GM19467 (cell line): ENCODE data around the gene ACLY.
"Not testable (repeated sequence)": the region's sequence is repeated elsewhere in the genome, so short reads cannot be mapped to it uniquely, and the experiment has no call there.

Source experiments
- ATAC-seq: cut with Tn5 transposase; IDR thresholded peaks from one replicate; pipeline ENCODE4 v1.9.1; 2021; ENCODE audit warnings: mild to moderate bottlenecking, moderate library complexity; ENCODE audit not compliant: unreplicated experiment

The ACLY gene

GRCh38 chr17:41874293-41874670, 44.5 kb downstream of the ACLY start:
- ATAC-seq: not testable (repeated sequence)

DNA sequence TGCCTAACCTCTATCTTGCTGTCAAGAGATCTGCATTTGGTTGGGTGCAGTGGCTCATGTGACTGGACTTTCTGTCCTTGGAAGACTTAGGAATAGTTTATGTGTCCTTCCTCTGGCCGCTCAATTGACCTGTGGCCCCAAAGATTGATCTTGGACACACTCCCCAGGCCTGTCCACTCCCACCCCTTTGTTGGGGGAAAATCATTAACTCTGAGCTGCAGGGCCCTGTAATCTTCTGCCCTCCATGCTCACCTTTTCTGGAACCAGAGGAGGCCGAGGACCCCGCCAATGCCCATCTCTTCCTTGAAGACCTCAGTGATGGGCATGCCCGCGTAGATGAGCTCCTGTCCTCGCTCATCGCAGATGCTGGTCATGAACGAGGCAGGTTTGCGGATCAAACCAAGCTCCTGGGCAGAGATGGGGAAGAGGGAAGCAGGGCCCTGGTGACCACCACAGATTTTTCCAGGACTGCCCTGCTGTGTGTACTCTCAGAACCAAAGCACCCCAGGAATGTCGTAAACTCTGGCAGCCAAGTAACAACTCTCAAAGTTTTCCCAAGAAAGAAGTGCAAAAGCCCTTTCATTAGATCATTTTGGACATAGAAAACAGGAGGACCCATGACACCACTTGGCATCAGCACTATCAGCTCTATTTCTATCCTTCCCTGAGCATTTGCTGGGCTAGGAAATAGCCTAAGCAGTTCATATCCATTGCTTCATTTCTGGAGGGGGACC, 45.0 kb downstream of the ACLY start:
- no peak for ATAC-seq

DNA sequence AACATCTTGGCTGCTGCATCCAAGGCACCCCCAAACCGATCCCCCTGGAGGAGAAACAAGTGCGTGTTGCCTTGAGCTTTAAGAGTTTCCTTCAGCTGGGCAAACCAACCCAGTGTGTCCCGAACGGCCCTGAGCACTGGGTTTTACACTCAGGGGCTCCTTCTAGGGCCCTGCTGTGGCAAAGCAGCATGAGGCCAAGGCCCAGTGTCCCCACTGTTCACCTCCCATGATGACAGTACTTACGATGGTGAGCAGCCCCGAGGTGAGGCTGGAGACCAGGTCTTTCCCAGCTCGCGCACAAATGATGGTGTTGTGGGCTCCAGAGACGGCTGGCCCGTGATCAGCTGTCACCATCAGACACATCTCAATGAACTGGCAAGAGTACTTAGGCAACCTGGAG, 47.0 kb downstream of the ACLY start:
- ATAC-seq: no peak

DNA sequence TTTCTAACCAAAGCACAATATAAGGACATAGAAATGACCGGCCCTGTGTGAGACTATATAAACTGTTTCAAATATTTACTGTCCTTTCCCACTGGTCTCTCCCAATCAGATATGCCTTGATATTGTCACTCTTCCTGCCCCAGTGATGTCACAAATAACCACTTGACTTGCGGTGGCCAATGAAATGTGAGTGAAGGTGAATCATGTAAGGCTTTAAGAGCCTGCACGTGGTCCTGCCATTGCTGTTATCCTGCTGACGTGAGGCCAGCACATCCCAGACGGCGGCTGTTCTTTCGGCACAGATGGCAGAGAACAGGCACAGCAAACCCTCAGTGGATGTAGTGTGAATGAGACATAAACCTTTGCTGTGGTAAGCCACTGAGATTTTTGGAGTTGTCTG, 48.1 kb downstream of the ACLY start:
- ATAC-seq: no peak

- ATAC-seq: no peak
Measured at GRCh38 chr17:41870097-41870496, 48.7 kb downstream of the ACLY start.

DNA sequence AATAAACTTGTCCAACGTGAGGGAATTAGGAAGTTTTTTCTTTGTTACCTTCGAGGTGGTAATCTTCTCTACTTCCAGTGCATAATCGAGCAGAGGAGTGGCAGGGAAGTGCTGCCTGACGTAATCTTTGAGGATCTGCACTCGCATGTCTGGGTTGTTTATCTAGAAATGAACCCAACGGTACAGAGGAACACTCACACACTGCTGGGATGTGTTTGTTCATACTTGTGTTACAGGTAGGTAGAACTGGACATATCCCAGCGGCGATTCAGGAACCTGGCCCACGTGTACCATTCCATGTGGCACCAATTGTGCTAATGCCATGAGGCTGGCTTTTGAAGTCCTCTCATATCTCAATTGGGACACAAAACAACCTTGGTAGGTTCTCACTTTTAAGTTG, 49.3 kb downstream of the ACLY start:
- no peak for ATAC-seq

DNA sequence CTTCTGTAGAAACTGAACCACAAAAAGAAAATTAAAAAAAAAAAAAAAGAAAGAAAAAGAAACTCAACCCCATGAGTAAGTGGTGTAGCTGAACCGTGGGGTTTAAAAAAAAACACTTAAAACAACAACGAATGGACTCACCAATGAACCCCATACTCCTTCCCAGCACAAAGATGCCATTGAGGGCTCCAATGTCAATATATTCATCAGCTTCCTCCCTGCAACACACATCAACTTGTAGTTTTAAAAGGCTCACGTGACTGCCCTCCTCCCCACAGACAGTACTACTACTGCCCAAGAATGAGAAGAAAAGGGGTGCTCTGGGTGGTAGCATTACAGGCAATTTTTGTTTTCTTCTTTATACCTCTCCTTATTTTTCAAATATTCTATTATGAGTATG, 50.2 kb downstream of the ACLY start:
- no peak for ATAC-seq

DNA sequence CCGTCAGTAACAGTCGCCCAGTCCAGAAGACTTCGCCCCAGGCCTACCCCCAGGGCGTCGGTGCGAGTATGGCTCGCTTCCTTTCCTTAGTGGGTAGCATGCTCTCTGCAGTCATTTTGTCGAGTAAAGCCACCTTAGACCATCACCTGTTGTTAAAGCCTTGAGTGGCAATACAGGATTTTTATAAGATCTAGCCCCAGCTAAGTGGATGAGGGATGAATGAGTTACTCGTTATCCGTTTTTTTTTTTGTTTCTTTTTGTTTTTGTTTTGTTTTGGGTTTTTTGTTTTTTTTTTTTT, 53.2 kb downstream of the ACLY start:
- ATAC-seq: no peak

DNA sequence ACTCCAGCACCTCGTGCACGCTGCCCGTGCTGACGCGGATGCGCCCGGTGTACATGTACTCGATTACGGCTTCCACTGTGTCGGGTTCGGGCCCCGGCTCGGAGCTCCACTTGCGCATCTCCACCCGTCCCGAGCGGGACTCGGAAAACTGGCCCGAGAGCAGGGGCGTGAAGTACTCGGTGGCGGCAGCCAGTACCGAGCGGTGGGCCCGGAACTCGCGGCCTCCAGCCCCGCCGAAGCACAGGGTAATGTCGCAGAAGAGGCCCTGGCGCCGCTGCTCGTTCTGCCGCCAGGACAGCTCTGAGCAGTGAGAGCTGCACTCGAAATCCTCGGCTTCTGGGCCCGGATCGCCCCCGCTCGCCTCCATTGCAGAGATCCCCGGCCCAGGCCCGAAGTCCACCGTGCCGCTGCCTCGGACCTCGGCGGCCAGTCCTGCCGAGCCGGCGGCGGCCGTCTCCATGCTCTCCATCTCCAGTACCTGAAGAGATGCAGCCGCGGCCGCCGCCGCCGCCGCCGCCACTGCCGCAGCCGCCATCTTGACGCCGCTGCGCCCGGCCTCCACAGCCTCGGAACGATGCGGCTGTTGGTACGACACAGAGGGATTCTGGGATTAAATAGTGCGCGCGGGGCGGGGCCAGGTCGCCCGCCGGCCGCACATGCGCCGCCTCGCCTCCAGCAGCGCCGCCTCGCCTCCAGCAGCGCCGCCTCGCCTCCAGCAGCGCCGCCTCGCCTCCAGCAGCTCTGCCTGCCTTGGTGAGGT, 53.7 kb downstream of the ACLY start, which contains the start of gene KLHL11:
TSS of gene KLHL11 (minus strand) at position 588 of the 760 bp plus-strand sequence. CDS start at position 535, 53 bp downstream.
- ATAC-seq: peak; percentile 79

DNA sequence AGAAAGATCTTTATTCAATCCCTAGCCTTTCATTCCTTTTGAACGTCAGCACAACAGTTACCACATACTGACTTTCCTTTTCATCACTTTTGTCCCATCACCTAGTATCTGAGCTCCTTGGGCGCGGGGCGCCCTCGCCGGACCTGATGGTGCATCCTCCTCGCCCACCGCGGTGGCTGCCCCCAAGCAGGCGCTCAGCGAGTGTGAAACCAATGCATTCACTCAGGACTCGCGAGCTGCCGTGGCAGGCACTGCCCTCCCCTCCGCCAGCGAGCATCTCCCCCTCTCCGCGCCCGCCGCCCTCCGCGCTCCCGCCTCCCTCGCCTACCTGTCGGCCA, 54.3 kb downstream of the ACLY start:
- peak; percentile 26 for ATAC-seq

GRCh38 chr17:41863074-41863848, 55.5 kb downstream of the ACLY start:
- ATAC-seq: no peak

DNA sequence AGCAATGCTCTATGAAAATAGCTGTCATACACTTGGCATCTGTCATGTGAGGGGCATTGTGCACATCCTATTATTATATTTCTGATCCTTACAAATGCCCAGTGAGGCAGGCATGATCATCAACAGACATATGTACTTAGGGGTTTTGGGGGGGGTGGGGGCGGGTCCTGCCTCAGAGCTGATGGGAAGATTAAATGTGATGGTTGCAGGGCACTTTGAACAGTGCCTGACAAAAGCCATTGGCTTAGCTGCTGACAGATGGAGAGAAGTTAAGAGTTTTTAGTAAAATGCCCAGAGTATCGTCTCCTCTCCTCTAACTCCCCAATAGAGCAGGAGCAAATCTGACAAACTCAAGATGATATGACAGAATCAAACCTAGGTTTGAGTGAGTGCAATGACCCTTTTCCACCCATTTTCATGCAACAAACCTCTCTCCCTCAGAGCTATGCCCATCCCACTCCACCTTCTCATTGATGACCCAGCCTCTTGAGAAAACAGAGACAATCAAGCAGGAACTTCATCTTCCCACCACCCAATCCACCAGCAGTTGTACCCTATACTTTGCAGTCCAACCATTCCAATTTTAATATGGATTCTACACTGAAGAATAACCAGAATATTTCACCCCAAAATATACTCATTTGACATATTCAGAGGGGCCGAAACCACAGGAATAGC, 58.4 kb downstream of the ACLY start:
- no peak for ATAC-seq

GRCh38 chr17:41851382-41851781, 67.4 kb downstream of the ACLY start:
- not testable (repeated sequence) for ATAC-seq

- no peak for ATAC-seq
Measured at GRCh38 chr17:41849251-41849990, 69.3 kb downstream of the ACLY start.

GRCh38 chr17:41848788-41849187, 70.0 kb downstream of the ACLY start:
- no peak for ATAC-seq

DNA sequence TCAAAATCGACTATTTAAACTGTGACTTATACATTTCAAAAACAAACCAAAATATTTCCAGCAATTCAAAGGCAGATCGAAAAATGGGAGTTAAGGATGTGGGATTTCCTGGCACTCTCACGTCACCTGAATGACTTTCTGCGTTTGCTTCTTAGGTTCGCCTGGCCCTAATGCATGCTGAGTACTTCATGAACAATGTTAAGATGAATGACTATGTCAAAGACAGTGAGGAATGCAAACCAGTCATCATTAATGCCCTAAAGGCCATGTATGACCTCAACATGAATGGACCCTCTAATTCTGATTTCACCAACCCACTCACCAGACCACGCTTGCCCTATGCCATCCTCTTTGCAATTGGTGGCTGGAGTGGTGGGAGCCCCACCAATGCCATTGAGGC, 73.8 kb downstream of the ACLY start:
- ATAC-seq: no peak

GRCh38 chr17:41840781-41841180, 78.0 kb downstream of the ACLY start:
- ATAC-seq: not testable (repeated sequence)

DNA sequence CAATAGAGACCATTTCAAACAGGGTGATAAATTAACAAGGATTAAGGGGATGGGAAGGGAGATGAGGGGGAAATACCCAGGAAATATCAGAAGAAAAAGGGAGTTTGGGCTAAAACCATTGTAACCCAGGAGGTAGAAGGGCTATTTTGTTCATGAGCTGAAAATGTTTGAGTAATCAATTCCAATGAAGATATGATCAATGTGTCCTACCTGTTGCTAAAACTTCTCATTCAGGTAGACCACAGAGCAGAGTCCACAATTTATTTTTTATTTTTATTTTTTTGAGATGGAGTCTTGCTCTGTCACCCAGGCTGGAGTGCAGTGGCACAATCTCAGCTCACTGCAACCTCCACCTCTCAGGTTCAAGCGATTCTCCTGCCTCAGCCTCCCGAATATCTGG, 79.3 kb downstream of the ACLY start:
- not testable (repeated sequence) for ATAC-seq

GRCh38 chr17:41837761-41838538, 80.8 kb downstream of the ACLY start, which contains the start of gene KLHL10:
Gene KLHL10, plus strand, starts transcription at chr17:41837825. Its CDS starts 108 bp downstream, at chr17:41837933.
- no peak for ATAC-seq
